ENCODE results near the gene COL6A3. TPM values are rescaled to one million over a fixed set of nuclear protein-coding genes. Genes with fewer than 3 reads are reported as not detected.
"Not testable (repeated sequence)": the region's sequence is repeated elsewhere in the genome, so short reads cannot be mapped to it uniquely, and the experiment has no call there.

Gene COL6A3
- total RNA-seq, 1 donor from 2014 or later, result 119 TPM

DNA sequence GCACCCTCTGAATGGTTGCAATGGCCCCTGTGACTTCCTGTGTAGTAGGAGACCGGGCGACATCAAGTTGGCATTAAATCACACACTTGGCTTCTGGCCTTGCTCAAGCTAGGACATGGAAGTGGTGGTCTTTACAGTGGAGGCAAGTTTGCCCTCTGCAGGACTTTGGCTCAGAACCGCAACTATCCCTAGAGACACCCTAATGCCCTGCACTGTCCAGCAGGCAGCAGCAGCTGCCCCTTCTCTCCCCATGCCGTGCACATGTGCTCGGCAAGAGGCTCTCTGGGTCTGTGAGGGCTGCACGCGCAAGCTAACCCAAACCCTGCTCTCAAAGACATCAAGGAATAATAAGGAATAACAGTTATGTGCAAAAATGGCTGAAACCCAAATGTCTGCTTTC, 106.5 kb downstream of the COL6A3 start:
- Histone ChIP-seq H3K36me3 (no peaks in the 10 kb centered on the region), H3K4me1 (no peaks in the 10 kb centered on the region), H3K27ac (no peak overlapping the region), H3K4me3 (no peak overlapping the region), H3K27me3 (no peaks in the 10 kb centered on the region), H3K9me3 (no peaks in the 10 kb centered on the region)
- TF ChIP-seq, protein P1, sequence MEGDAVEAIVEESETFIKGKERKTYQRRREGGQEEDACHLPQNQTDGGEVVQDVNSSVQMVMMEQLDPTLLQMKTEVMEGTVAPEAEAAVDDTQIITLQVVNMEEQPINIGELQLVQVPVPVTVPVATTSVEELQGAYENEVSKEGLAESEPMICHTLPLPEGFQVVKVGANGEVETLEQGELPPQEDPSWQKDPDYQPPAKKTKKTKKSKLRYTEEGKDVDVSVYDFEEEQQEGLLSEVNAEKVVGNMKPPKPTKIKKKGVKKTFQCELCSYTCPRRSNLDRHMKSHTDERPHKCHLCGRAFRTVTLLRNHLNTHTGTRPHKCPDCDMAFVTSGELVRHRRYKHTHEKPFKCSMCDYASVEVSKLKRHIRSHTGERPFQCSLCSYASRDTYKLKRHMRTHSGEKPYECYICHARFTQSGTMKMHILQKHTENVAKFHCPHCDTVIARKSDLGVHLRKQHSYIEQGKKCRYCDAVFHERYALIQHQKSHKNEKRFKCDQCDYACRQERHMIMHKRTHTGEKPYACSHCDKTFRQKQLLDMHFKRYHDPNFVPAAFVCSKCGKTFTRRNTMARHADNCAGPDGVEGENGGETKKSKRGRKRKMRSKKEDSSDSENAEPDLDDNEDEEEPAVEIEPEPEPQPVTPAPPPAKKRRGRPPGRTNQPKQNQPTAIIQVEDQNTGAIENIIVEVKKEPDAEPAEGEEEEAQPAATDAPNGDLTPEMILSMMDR (IDR thresholded peaks at IDR 0.05), result no peak
- intact Hi-C loops (cut with DNase I), result no loop called here
- no peak for ATAC-seq
- DNase-seq, result no peak

DNA sequence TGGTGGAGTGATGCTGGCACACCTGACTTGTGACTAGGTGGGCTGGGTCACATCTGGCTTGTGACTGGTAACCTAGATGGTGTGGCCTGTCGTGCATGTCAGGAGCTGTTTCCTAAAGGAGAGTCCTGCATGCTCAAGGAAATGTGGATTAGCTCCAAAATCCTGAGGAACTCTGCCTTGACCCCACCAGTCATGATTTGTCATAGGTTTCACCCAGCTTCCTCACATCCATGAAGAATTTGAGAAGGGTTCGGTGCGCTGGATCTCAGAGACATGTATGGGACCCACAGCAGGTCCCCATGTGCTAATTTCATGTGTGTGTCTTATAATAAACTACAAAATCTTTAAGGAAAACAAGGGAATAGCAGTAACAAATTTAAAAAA, 107.2 kb downstream of the COL6A3 start:
- H3K27ac ChIP-seq, result no peak overlapping the region
- H3K4me1 ChIP-seq, result no peaks in the 10 kb centered on the region
- intact Hi-C loops (cut with DNase I), result no loop called here
- H3K9me3 ChIP-seq, result no peaks in the 10 kb centered on the region
- H3K4me3 ChIP-seq, result no peak overlapping the region
- TF ChIP-seq, protein P1 (IDR thresholded peaks at IDR 0.05), result no peak
- DNase-seq (no peak), ATAC-seq (no peak)
- H3K36me3 ChIP-seq, result no peaks in the 10 kb centered on the region
- H3K27me3 ChIP-seq, result no peaks in the 10 kb centered on the region

GRCh38 chr2:237306083-237306786, 107.7 kb downstream of the COL6A3 start:
- intact Hi-C loops (cut with DNase I), result no loop called here
- Histone ChIP-seq H3K4me3 (no peak overlapping the region), H3K27ac (no peak overlapping the region), H3K27me3 (no peaks in the 10 kb centered on the region), H3K36me3 (no peaks in the 10 kb centered on the region), H3K9me3 (no peaks in the 10 kb centered on the region), H3K4me1 (no peaks in the 10 kb centered on the region)
- ATAC-seq (no peak), DNase-seq (no peak)
- TF ChIP-seq, protein P1 (IDR thresholded peaks at IDR 0.05), result no peak

GRCh38 chr2:237305579-237305978, 108.4 kb downstream of the COL6A3 start:
- H3K4me3 ChIP-seq, result no peak overlapping the region

DNA sequence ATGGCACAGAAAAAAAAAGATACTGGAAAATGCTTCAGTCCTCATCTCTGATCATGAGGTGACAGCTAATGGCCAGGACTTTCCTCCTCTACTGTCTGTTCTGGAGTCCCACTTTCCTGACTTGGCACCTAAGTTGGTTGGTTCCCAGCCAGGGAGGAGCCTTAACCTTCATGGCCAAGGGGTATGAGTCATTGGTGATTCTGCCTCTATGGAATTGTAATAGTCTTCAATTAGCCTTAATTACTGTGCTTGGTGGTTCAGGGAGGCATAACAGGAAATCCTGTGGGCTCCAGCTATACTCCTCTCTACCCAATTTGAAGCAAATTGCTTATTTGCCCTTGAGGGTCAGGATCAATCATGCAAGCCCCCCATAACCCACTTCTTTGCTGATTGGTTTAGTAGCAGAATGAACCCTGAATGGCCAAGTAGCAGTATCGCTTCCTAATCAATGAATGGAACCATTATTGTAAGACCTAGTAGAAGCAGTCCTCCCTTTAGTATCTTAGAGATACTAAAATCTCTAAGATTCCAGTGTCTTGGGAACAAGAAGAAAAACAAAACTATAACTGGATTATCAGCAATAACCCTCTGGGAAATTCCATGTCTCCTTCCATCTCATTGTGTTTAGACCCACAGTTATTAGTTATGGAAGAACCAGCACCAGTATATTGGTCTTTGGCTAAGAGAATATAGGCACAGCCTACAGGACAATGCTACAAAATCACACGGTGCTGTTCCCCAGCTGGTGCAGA, 109.0 kb downstream of the COL6A3 start:
- no peaks in the 10 kb centered on the region for H3K36me3 ChIP-seq
- intact Hi-C loops (cut with DNase I), result no loop called here
- DNase-seq, result no peak
- no peaks in the 10 kb centered on the region for H3K27me3 ChIP-seq
- no peak overlapping the region for H3K27ac ChIP-seq
- TF ChIP-seq, protein P1 (IDR thresholded peaks at IDR 0.05), result no peak
- no peaks in the 10 kb centered on the region for H3K9me3 ChIP-seq
- no peaks in the 10 kb centered on the region for H3K4me1 ChIP-seq
- H3K4me3 ChIP-seq, result no peak overlapping the region
- ATAC-seq, result no peak

More at GRCh38 chr2:237305579-237305978, 108.4 kb downstream of the COL6A3 start:
- no peaks in the 10 kb centered on the region for H3K36me3 ChIP-seq
- ATAC-seq (no peak), DNase-seq (no peak)
- intact Hi-C loops (cut with DNase I), result no loop called here
- H3K27ac ChIP-seq, result no peak overlapping the region
- H3K9me3 ChIP-seq, result no peaks in the 10 kb centered on the region
- H3K4me1 ChIP-seq, result no peaks in the 10 kb centered on the region
- no peaks in the 10 kb centered on the region for H3K27me3 ChIP-seq
- TF ChIP-seq, protein P1 (IDR thresholded peaks at IDR 0.05), result no peak

- ATAC-seq; H3K36me3 ChIP-seq; H3K27ac ChIP-seq; H3K27me3 ChIP-seq; H3K4me1 ChIP-seq; intact Hi-C loops (cut with DNase I); H3K4me3 ChIP-seq; DNase-seq; H3K9me3 ChIP-seq: not testable (repeated sequence)
These were observed 110.7 kb downstream of the COL6A3 start for GRCh38 chr2:237303244-237303643.

Measured in upper lobe of right lung (tissue), 1 donor.